Dedifferentiated amniotic fluid mesenchymal stem cell (primary cell): ENCODE measurements around the gene NTPCR.

Experiments used
- DNase-seq: peaks from one replicate; pipeline ENCODE4 v3.0.0-alpha.2; 2016; ENCODE audit errors: extremely low spot score

The NTPCR gene

DNA sequence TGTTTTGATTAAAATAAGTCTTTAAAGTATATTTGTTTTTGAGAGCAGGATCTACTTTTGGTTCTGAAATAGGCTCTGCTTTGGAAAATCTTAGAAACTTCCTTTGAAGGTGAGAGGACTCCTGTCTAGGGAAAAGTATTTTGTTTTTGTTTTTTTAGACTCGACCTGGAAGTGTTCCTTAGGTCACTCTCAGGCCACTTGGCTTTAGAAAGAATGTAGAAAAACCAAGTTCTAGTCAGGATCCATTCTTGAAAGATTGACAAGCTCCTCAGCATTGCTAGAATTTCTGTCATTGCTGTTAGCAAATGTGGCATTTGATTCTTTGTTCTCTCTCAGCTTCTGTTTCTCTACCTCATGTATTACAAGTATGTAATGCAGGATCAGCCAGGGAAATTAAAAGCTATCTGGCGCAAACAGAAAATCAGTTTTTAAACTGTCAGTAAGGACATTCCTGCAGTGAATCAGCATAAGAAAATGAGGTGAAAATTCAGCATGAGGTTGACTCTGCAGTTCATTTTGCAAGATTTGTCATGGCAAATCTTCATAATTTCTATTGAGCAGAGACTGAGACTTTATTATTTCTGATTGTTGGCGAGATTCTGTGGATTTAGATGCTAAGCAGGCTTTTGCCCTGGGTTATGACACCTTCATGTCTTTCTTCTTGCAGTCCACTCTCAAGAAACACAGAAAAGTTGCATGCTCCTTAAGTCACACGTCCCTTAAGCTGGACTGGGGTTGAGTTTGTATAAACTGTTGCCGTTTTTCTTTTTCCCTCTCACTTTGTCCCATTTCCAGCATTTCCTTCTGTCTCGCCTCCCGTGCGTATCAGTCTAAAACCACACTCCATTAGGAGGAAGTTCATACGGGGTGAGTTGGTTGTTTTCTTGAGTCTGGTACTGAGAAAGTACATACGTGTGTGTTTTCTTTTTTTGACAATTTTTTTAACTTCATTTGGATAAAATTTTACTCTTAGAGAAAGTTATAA is 12.6 kb downstream of the NTPCR start:
- no peak for DNase-seq

DNA sequence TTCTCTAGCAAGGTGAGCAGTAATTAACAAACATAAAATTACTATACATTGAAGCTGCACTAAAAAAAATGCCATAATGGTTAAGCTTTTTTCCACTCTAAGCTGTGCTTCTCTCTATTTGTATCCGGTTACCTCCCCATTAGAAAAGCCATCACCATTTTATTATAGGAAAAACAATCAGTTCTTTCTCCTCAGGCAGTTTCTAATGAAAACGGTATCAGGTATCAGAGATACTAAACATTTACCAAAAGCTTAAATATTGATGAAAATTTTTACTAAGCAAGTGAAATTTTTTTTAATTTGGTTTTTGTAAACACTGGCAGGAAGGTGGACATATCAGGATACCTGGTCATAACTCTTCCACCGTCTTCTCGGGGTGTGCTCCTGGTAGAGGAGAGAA is 14.2 kb downstream of the NTPCR start:
- no peak for DNase-seq

DNA sequence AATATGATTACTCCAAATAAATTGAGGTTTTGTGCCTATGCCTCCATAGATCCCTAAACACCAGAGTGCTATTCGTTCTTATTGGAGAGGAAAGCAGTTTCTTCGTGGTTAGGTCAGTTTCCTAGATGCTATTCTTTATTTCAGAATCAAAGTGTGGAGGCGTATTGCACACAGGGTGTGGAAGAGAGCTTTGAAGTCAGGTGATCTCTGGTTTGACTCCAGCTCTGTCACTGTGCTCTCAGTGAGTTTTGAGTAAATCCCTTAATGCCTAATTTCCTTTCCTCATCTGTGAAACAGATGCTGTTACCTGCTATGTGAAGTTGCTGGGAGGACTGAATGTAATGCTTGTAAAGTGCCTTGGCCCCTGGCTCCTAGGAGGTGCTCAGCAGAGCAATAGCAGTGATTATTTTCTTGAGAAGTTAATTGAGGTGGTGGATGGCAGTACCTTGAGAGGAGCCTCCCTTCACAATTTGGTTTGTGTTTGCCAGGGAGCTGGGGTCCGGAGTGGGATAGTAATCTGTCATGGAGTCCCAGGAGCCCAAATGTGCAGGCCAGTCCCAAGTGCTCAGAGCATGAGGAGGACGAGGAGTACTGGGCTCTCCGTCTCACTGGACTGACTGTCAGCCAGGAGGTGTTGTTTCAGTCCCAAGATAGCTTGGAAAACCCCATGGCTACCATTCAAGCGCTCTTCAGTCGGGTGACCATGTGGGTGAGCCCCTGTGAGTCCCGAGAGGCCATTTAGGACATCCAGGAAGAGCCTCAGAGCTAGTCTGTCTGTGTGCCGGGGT is 14.9 kb downstream of the NTPCR start:
- DNase-seq = no peak

DNA sequence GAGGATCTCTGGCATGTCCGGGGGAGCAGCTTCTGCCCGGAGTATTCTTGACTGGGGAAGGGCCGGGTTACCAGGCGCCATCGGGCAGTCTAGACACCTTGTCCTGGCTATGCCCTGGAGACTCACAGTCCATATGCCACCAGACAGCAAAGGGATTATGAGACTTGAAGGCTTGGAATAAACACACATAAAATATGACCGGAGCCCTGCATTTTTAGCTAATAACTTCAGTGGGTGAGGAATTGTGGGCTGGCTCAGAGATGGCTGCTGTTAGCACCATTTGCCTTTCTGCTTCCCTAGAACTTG is 15.5 kb downstream of the NTPCR start:
- DNase-seq = no peak

DNA sequence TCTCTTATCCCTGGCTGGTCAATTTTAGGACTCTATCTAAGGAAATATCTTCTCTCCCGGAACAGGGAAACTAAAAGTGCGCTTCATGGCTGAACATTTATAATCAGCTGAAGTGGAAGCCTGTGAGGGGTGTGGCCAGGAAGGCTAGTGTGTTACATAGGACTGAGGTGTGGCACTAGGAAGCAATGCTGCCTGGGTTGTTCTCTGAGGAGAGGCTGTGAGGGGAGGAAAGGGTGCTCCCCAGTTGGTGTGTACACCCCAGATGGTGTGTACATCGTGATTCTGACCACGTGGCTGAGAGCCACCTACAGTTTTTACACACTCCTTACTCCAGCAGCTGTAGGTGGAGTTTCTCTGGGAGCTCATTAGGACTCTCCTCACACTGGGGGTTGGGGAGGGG is 16.3 kb downstream of the NTPCR start:
- no peak for DNase-seq

DNA sequence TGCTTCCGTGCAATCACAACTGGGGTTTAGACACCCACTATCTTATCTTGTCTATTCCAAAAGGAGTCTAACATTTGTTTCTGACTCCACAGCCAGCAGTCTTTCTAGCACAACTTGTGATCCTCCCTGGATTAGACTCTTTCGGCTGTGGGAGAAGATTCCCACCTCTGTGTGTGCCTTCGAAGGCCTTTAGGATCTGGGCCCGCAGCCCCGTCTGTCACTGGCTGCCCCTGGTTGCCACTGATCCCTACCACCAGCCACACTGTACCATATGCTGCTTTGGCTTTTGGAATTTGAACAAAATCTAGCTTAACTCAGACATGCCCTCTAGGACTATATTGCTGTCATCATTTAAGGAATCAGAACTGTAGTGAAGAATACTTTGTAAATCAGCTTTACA is 18.0 kb downstream of the NTPCR start:
- no peak for DNase-seq

DNA sequence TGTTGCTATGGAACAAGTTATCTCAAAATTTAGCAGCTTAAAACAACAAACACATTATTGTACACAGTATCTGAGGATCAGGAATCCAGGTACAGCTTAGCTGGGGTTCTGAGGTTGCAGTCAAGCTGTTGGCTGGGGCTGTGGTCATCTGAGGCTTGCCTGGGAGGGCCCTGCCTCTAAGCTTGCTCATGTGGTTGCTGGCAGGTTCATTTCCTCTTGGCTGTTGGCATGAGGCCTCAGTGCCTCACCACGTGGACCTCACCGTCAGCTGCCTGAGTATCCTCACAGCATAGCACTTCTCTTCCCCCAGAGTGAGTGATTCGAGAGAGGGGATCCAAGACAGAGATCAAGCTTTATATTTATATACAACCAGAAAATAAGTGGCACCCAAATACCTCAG is 18.6 kb downstream of the NTPCR start:
- no peak for DNase-seq

DNA sequence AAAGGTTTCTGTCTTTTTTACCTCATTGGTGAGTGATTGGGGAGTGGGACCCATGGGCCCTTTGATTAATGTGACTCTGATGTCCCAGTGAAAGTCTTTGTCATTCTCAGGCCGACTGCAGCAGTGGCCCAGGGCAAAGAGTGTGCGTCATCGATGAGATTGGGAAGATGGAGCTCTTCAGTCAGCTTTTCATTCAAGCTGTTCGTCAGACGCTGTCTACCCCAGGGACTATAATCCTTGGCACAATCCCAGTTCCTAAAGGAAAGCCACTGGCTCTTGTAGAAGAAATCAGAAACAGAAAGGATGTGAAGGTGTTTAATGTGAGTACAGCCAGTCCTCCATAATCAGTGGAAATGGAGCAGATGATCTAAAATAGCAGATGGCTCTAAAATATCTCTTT is 19.4 kb downstream of the NTPCR start:
- no peak for DNase-seq

DNA sequence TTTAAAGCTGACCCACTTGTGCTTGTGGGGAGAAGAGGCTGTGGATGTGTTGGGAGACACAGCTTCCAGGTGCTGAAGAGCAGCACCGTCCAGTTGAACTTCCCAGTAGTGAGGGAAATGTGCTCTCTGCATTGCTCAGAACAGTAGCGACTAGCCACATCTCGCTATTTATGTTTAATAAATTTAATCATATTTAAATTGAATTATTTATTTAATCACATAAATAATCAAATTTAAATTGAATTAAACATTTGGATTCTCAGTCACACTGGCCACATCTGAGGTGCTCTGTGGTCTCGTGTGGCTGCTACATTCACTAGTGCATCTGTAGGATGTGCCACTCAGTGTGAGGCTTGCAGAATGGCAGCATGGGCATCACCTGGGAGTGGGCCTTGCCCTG is 20.1 kb downstream of the NTPCR start:
- DNase-seq = no peak

DNA sequence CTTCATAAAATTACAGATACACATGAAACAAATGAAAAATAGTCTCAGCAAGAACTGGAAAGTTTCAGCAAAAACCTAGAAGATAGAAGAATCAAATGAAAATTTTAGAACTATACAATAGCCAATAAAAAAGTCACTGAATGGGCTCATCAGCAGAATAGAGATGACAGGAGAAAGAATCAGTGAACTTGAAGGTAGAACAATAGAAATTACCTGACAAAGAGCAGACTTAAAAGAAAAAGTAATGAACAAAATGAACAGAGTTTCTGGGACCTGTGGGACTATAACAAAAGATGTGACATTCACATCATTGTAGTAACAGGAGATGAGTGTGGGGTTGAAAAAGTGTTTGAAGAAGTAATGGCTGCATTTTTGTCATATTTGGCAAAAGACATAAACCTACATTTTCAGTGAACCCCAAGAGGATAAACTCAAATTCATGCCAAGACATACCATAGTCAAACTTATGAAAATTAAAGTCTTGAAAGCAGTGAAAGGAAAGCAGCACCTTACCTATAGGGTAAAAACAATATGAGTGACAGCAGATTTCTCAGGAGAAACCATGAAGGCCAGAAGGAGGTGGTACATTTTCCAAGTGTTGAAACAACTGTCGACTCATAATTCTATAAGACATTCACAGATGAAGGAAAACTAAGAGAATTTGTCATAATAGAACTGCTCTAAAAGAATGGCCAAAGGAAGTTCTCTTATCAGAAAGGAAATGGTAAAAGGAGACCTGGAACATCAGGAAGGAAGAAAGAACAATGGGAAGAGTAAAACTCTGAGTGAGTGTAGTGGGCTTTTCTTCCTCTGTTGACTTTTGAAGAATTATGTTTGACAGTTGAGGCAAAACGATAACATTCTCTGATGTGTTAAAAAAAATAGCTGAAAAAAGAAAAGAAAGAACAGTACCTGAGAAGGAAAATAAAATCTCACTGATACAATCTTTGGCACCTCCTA is 23.5 kb downstream of the NTPCR start:
- no peak for DNase-seq

DNA sequence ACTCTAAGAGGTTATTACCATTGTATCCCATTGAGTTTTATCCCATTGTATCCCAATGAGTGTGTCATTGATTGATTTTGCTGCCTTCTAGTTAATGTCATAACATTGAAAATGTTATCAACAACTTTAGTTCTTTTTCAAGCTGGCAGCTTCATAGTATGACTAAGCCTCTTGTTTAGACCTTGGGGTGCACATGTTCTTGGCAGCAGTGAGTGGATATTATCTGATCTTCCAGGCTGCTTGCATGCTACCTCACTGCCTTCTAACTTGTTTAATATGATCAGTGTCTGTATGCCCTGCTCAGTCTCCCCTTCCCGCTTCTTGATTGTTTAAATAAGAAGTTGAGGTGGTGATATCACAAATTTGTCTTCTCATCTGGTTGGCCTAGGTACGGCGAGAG is 24.6 kb downstream of the NTPCR start:
- peak; percentile 26 for DNase-seq

DNA sequence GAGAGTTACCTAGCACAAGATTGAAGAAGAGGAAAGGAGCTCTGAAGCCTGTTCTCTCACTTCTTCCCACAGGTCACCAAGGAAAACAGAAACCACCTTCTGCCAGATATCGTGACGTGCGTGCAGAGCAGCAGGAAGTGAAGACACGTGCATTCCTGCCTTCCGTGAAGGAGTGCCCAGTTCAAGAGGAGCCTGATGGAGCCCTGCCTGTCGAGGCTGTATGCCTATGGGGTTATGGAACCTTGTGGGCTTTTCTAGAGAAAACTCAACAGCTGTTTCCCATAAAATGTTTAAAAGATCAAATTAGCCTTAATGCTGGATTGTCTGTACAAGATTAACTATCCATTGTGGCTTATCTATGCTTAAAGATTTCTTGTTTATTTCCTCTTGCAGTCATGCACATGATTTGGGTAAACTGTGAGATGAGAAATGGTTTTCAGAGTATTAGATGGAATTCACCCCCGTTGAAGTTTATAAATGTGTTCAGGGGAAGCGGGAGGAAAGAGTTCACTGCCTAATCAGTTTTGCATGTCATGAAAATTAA is 27.8 kb downstream of the NTPCR start:
- DNase-seq = peak; percentile 34

DNA sequence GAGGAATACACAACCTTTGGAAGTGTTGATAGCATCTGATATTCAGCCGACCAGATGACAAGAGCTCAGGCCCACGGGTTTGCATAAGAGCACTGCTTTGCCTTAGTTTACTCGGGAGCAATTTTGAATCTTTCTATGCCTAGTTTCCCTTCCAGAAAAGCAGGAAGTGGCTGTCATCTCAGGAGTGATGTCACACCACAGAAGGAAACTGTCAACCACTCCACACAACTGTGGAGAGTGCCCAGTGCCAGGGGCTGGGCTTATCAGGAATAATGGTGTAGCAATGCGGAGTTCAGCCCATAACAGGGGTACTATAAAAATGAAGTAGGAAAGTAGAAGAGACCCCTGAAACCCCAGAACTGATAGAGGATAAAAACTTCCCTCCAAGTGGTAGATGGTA is 28.4 kb downstream of the NTPCR start:
- no peak for DNase-seq

DNA sequence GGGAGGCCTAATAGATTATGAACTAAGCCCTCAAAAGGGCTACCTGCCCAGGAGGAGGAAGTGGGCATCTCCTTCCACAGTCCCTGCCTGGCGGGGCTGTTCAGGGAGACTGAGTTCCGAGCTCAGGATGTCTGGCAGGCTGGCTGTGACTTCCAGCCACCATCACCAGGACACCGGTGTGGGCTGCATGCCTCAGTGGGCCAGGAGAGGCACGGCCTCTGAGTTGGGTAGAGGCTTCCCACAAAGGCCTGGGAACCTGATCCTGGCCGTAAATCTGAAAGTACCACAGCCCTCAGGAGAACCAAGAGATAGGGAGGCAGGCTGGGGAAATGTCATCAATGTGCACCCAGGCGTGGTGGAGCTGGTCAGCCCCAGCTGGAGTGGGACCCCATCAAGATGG is 29.1 kb downstream of the NTPCR start:
- DNase-seq = no peak

DNA sequence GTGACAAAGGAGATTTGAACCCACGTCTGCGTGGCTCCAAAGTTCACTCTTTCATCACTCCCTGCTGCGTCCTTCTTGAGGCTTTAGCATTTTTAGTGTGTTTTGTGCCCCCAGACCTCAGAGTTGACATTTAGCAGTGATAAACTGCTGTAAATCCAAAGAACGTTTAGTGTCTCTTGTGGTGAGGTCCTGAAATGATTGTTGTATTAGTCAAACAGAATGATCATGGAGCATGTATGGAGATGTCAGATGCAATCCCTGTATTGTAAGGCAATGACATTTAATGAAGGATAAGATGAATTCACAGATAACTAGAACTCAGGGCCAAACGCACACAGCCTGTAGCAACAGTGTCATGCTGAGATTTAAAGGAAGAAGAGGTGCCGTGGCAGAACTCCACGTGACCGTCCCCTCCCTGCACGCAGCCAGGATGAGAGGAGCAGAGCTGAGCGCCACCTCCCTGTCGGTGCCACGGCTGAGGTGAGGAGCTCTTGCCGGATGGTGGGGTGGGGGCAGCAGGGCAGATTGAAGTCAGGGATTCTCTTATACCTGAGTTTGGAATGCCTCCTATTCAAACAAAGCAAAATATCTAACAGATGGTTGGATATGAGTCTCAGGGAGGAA is 30.1 kb downstream of the NTPCR start:
- no peak for DNase-seq

DNA sequence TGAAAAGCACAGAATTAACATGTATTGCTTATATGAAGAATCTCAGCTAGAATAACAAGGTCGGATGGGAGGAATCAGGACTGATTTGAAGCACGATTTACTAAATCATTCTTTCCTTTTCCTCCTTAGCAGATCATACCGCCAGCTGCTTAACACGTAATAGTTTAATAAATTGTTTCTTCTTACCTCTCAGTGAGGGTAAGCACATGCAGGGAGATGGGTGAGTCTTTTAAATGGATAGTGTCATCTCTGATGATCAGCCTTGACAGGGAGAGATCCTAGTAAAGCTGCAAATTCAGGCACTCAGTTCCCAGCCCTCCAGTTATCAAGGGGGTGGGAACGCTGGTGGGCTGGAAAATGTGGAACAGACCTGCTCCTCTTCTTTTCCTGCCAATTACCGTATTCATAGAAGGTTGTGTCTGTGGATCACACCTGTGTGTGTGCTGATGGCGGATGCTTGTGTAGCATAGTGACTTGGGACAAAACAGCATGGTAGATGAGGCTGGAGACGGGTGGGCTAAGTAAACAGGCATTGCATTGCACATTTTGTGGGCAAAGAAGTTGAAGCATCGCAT is 30.7 kb downstream of the NTPCR start:
- DNase-seq = no peak

DNA sequence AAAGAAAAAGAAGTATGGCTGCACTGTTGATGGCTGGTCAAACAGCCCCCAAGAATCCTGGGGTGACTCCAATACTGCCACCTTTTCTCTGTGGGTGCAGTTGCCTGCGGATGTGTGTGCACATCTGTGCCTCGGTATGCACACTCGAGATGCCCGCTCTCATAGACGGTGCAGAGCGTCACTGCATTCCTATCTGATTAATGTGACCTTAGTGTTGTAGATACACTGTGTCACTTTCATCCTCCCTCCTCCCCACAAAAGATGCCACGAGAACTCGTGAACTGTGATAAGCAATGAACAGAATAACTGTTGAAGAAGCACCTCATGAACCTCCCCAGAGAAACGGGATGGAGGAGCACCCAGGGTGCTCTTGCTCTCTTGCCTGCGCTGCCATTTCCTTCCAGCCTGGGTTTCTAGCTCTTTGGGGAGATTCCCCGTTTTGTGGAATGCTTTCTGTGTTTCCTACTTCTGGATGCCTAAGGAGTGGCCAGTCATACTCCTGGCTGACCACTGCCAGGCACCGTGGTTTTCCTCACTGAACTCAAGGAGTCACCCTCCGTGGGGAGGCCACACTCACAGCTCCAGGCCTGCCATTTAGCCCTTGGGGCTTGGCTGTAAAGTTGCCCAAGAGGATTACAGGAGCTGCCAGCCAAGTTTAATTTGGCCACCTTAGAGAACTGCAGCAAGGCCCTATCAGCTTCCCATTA is 32.0 kb downstream of the NTPCR start:
- no peak for DNase-seq

DNA sequence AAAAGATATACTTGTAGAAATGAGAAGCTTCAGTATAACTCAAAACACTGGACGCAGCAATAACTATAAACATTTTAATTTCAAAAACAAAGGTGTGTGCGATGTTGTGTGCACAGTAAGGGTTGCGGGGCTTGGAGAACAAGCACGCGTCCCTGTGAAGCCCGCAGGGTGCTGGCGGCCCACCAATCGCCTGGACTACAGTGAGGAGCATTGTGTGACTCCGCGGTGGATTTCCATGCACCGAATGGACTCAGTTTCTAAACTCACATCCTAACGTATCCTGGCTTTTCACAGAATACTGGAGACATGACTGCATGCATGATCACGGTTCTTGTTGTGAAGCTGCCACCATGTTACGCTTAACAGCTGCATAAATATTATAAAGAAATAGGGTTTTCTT is 33.0 kb downstream of the NTPCR start:
- no peak for DNase-seq

DNA sequence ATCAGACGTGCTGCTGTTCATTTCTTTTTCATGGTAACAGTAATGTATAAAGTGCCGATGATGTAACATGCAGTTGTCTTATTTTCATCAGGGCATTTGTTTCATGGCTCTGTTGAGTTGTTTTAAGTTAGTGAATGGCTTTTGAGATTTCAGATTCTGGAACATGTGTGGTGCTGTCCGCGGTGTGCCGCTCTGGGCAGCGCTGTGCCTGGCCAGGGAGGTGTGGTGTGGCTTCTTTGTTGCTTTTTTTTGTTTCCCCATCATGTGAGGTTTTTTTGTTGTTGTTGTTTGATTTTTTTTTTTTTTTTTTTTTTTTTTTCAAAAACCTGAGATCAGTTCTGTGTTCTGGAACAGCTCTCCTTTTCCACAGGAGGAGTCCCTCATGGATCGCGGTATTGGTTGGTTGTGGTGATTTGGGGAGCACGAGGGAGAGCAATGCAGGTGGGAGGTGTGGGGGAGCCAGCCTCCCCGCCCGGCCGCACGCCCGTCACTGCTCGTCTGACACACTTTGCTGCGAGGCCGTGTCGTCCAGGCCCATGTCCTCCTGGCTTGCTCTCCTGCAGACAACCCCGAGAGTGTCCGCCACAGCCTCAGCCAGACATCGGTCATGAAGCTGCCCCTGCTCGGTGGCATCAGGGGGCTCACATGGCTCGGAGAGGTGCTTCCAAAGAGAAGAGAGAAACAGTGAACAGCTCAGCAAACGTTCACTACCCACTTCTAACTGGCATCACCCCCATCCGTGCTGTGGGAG is 33.6 kb downstream of the NTPCR start:
- DNase-seq = no peak
